ENCODE results near the gene SPOCD1.

DNA sequence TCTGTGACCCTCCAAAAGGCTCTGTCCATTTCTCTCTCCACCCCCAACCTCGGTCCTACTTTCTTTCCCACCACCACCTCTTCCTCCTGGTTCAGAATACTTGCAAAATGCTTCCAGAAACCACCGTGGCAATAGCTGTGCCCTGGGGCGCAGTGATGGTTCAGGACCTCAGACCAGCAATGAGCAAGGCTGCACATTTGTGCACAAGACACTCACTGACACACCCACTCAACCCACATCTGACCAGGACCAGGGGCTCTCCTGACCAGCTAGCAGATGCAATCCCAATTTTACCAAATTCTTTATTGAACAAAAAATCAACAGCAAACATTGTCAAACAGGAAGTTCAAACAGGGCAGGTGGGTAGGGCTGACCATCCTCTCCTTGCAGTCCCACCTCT, 25.7 kb downstream of the SPOCD1 start:
- TF ChIP-seq, protein P1, sequence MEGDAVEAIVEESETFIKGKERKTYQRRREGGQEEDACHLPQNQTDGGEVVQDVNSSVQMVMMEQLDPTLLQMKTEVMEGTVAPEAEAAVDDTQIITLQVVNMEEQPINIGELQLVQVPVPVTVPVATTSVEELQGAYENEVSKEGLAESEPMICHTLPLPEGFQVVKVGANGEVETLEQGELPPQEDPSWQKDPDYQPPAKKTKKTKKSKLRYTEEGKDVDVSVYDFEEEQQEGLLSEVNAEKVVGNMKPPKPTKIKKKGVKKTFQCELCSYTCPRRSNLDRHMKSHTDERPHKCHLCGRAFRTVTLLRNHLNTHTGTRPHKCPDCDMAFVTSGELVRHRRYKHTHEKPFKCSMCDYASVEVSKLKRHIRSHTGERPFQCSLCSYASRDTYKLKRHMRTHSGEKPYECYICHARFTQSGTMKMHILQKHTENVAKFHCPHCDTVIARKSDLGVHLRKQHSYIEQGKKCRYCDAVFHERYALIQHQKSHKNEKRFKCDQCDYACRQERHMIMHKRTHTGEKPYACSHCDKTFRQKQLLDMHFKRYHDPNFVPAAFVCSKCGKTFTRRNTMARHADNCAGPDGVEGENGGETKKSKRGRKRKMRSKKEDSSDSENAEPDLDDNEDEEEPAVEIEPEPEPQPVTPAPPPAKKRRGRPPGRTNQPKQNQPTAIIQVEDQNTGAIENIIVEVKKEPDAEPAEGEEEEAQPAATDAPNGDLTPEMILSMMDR (IDR thresholded peaks at IDR 0.05): no peak
- TF ChIP-seq POLR2A (IDR thresholded peaks at IDR 0.05): no peak
